Peyer's patch (tissue), 4 donors: Measurements from ENCODE around the gene VASN. TPM values are rescaled to one million over a fixed set of nuclear protein-coding genes. Genes with fewer than 3 reads are reported as not detected.

ENCODE experiments used
- DNase-seq, 3 donors: peaks; one replicate each; pipeline ENCODE4 v3.0.0-alpha.2; 2017 to 2019
- H3K27ac ChIP-seq, 4 donors: fragments of 200-600 bp; sonication (generic); one replicate each; pipeline ENCODE4 v1.5.1; 2016 to 2019
- H3K27me3 ChIP-seq, 2 donors: fragments of 200-600 bp; sonication (generic); one replicate each; pipeline ENCODE4 v1.5.1; 2019
- H3K36me3 ChIP-seq, 3 donors: fragments of 200-600 bp; sonication (generic); one replicate each; pipeline ENCODE4 v1.5.1; 2016 to 2019
- H3K4me1 ChIP-seq, 4 donors: fragments of 200-600 bp; sonication (generic); one replicate each; pipeline ENCODE4 v1.5.1; 2016 to 2019
- H3K4me3 ChIP-seq, 4 donors: fragments of 200-600 bp; sonication (generic); 1 replicate in 3 of 4; 2 replicates in 1 of 4; pipeline ENCODE4 v1.5.1; 2016 to 2019; ENCODE audit warnings: mild to moderate bottlenecking in 1 of 4
- H3K9me3 ChIP-seq, 4 donors: fragments of 200-600 bp; sonication (generic); one replicate each; pipeline ENCODE4 v1.5.1; 2016 to 2019; ENCODE audit warnings: mild to moderate bottlenecking in 1 of 4
- POLR2A ChIP-seq, 2 donors: fragments of 450-650 bp; IDR thresholded peaks; one replicate each; pipeline ENCODE4 v1.5.1; 2017; ENCODE audit warnings: antibody characterized with exemption in 2 of 2, mild to moderate bottlenecking in 2 of 2, moderate library complexity in 2 of 2
- total RNA-seq, 4 donors: library from RNA; depleted of rRNA; stranded (reverse); fragments of >200 nt; gene quantifications; one replicate each; pipeline ENCODE4 v1.1.0, GENCODE V29; 2016
- TF ChIP-seq, protein P1 (sequence below), 6 experiments: fragments of 450-650 bp in 4 of 6; fragments of 200-600 bp in 2 of 6; sonication (generic) in 1 of 6; IDR thresholded peaks; one replicate each; pipeline ENCODE4 v1.5.1; 2017 to 2019; ENCODE audit warnings: antibody characterized with exemption in 6 of 6, mild to moderate bottlenecking in 3 of 6, moderate library complexity in 1 of 6

The VASN gene
- total RNA-seq, 4 donors from 2014 or later = 2.1 to 18.2 (median 8.4) TPM

DNA sequence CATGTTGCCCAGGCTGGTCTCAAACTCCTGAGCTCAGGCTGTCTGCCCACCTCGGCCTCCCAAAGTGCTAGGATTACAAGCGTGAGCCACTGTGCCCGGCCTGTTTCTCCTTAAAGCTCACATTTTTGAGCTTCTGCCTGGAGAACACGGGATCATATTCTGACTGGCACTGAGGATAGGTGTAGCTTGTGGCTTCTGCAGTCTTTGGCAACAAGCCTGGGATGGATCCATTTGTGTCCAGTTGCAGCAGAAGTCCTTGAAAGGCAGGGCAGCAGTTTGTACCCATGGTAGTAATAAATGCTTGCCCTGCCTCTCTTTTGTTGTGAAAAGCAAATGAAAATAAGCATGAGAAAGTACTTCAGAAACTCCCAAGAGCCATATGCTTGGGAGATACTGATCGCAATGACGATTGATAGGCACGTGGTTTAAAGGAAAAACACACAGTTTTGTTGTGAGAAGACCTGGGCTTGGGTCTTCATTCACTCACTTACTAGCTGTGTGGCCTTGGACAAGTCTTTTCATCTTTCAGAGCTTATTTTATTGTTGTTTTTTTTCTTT is 47.8 kb downstream of the VASN start:
- H3K27me3 ChIP-seq = no peaks in the 10 kb centered on the region
- no peak for DNase-seq
- no peak for TF ChIP-seq POLR2A (IDR thresholded peaks at IDR 0.05)
- TF ChIP-seq, protein P1, sequence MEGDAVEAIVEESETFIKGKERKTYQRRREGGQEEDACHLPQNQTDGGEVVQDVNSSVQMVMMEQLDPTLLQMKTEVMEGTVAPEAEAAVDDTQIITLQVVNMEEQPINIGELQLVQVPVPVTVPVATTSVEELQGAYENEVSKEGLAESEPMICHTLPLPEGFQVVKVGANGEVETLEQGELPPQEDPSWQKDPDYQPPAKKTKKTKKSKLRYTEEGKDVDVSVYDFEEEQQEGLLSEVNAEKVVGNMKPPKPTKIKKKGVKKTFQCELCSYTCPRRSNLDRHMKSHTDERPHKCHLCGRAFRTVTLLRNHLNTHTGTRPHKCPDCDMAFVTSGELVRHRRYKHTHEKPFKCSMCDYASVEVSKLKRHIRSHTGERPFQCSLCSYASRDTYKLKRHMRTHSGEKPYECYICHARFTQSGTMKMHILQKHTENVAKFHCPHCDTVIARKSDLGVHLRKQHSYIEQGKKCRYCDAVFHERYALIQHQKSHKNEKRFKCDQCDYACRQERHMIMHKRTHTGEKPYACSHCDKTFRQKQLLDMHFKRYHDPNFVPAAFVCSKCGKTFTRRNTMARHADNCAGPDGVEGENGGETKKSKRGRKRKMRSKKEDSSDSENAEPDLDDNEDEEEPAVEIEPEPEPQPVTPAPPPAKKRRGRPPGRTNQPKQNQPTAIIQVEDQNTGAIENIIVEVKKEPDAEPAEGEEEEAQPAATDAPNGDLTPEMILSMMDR (IDR thresholded peaks at IDR 0.05) = no peak
- H3K27ac ChIP-seq = no peak overlapping the region
- H3K9me3 ChIP-seq = no peaks in the 10 kb centered on the region
- H3K4me1 ChIP-seq = peaks cover 0 to 14% (median 7%) of the 10 kb centered on the region in 4 donors
- H3K4me3 ChIP-seq = no peak overlapping the region
- H3K36me3 ChIP-seq = no peaks in the 10 kb centered on the region

DNA sequence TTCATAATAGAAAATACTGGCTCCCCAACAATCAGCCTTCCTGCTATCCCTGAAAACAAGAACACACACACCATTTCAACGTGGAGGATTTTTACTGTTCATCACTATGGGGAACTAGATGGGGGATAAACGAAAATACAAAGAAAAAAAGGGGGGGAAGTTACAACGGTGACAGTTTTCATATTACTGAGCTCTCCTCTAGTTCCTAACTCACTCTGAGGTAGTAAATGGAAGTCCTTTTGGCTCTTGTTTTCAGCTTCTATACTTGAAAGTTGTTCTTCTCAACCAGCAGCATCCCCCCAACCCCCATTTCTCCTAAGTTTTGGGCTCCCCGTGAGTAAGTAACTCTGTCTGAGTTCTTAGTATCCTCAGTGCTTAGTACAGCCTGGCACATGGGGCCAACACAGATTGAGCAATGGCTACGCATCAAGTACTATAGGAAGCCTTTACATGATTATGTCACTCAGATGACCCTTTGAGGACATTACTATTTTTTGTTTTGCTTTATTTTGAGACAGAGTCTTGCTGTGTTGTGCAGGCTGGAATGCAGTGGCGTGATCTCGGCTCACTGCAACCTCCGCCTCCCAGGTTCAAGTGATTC is 49.0 kb downstream of the VASN start:
- TF ChIP-seq POLR2A (IDR thresholded peaks at IDR 0.05) = no peak
- TF ChIP-seq, protein P1 (IDR thresholded peaks at IDR 0.05) = no peak
- H3K27me3 ChIP-seq = no peaks in the 10 kb centered on the region
- no peak overlapping the region for H3K4me3 ChIP-seq
- H3K4me1 ChIP-seq = peaks cover 0 to 10% (median 2%) of the 10 kb centered on the region in 4 donors
- H3K36me3 ChIP-seq = no peaks in the 10 kb centered on the region
- peak overlapping the region in 2 of 4 donors; percentile 4 to 17 for H3K27ac ChIP-seq
- no peaks in the 10 kb centered on the region for H3K9me3 ChIP-seq
- DNase-seq = no peak

DNA sequence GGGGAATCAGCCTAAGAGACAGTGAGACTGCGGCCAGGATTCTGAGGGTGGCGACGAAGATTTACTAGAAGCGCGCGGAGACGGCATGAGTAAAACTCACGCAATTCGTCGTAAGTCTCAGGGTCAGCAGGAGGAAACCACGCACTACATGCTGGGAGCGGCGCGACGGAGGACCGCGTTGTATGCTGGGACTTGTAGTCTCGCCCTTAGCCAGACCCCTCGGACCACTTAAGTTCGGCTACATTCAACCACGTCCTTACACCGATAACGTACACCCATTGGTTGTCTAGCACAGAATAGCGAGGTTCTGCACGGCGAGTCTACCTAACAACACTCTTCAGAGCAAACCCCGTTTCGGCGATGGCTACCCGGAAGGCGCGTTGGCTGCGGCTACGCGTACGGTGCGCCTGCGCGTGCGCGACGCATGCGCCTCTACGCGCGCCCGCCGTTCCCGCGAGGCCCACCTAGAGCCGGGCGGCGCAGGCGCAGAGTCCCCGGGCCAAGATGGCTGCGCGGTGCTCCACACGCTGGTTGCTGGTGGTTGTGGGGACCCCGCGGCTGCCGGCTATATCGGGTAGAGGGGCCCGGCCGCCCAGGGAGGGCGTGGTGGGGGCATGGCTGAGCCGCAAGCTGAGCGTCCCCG is 53.9 kb downstream of the VASN start, which contains the start of gene DNAJA3:
DNAJA3 (plus strand) TSS at position 491 of the 643 bp plus-strand sequence; CDS start at position 505, 14 bp downstream.
- peaks cover 0 to 6% (median 0%) of the 10 kb centered on the region in 3 donors for H3K36me3 ChIP-seq
- peaks cover 0 to 20% (median 6%) of the 10 kb centered on the region in 4 donors for H3K4me1 ChIP-seq
- peak within 1 kb of the TSS; percentile 92 to 98 (median 95) for H3K27ac ChIP-seq
- H3K4me3 ChIP-seq = peak within 1 kb of the TSS; percentile 64 to 85 (median 78)
- DNase-seq = peak; percentile 88 to 96 (median 92)
- H3K9me3 ChIP-seq = no peaks in the 10 kb centered on the region
- no peaks in the 10 kb centered on the region for H3K27me3 ChIP-seq
- peak; percentile 58 to 76 for TF ChIP-seq POLR2A (IDR thresholded peaks at IDR 0.05)
- TF ChIP-seq, protein P1 (IDR thresholded peaks at IDR 0.05) = peak in 3 of 6 experiments; percentile 5 to 21 (median 15)

DNA sequence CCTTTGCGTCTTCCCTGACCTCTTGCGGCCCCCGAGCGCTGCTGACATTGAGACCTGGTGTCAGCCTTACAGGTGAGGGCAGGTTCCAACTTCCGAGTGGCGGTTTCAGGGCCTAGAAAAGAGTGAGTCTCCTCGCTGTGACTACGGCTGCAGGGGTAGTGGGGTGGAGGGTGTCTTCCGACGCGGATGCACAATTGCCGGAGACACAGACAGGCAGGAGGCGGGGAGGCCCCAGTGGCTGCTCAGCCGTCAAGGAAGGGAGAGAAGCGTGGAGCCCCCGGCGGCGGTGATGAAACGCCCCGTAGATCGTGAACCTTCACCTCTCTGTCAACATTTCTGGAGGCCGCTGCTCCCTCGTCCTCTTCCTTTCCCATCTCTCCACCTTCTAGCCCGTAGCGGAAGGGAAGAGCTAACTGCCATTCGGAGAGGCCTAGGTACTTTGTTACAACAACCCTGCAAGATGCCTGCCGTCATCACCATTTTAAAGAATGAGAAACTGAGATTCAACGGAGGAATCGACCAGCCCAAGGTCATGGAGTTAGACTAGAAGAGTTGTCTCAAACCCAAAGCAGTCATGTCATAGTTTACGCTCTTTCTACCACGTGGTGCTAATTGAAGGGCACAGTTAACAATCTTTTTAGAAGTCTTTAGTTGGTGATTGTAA is 54.5 kb downstream of the VASN start:
- Histone ChIP-seq H3K4me1 (peaks cover 0 to 20% (median 6%) of the 10 kb centered on the region in 4 donors), H3K9me3 (no peaks in the 10 kb centered on the region), H3K27me3 (no peaks in the 10 kb centered on the region), H3K36me3 (peaks cover 0 to 7% (median 0%) of the 10 kb centered on the region in 3 donors), H3K4me3 (peak overlapping the region; percentile 64 to 85 (median 78)), H3K27ac (peak overlapping the region; percentile 92 to 98 (median 95))
- DNase-seq = no peak
- TF ChIP-seq, protein P1 (IDR thresholded peaks at IDR 0.05) = no peak
- no peak for TF ChIP-seq POLR2A (IDR thresholded peaks at IDR 0.05)

DNA sequence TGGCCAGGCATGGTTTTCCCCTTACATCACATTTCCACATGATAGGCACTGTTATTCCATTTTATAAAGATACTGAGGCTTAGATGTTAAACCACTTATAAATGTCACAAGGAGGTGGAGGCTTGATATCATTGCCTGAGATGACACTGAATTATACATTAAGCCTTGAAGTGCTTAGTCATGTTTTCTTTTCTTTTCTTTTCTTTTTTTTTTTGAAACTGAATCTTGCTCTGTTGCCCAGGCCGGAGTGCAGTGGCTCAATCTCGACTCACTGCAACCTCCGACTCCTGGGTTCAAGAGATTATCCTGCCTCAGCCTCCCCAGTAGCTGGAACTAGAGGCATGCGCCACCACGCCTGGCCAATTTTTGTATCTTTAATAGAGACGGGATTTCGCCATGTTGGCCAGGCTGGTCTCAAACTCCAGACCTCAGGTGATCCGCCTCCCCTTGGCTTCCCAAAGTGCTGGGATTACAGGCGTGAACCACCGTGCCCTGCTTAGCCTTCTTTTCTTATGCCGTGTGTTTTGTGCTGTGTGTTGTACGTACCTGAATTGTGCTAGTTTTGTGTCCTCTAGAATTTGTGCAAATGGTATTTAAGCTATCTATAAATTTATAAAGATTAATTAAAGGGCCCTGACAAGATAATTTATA is 55.2 kb downstream of the VASN start:
- Histone ChIP-seq H3K27ac (peak overlapping the region in 3 of 4 donors; percentile 92 to 98 (median 94)), H3K36me3 (peaks cover 0 to 14% (median 0%) of the 10 kb centered on the region in 3 donors), H3K27me3 (no peaks in the 10 kb centered on the region), H3K4me3 (peak overlapping the region; percentile 64 to 85 (median 78)), H3K4me1 (peaks cover 0 to 20% (median 6%) of the 10 kb centered on the region in 4 donors), H3K9me3 (no peaks in the 10 kb centered on the region)
- DNase-seq = no peak
- no peak for TF ChIP-seq POLR2A (IDR thresholded peaks at IDR 0.05)
- TF ChIP-seq, protein P1 (IDR thresholded peaks at IDR 0.05) = no peak
